Subcutaneous abdominal adipose tissue (tissue), 5 donors: ENCODE data around the gene CRTC3.

ENCODE experiments used
- H3K27ac ChIP-seq: one replicate; pipeline ENCODE4 v1.7.0; 2013; ENCODE audit warnings: low read depth, mild to moderate bottlenecking, inconsistent platforms, low read length, moderate library complexity
- H3K27me3 ChIP-seq, 5 donors: one replicate each; pipeline ENCODE4 v1.7.0; 2013; ENCODE audit warnings: low read length in 5 of 5, inconsistent platforms in 1 of 5; ENCODE audit not compliant: control insufficient read depth in 5 of 5, insufficient read depth in 4 of 5
- H3K36me3 ChIP-seq, 5 donors: one replicate each; pipeline ENCODE4 v1.7.0; 2013; ENCODE audit warnings: low read length in 5 of 5; ENCODE audit not compliant: control insufficient read depth in 5 of 5, insufficient read depth in 5 of 5
- H3K4me1 ChIP-seq, 5 donors: one replicate each; pipeline ENCODE4 v1.7.0; 2013; ENCODE audit warnings: low read length in 5 of 5, mild to moderate bottlenecking in 3 of 5, moderate library complexity in 1 of 5; ENCODE audit not compliant: control insufficient read depth in 5 of 5, insufficient read depth in 5 of 5
- H3K4me3 ChIP-seq, 5 donors: one replicate each; pipeline ENCODE4 v1.7.0; 2013; ENCODE audit warnings: low read length in 5 of 5, low read depth in 1 of 5
- H3K9ac ChIP-seq, 5 donors: one replicate each; pipeline ENCODE4 v1.7.0; 2013; ENCODE audit warnings: low read length in 5 of 5, mild to moderate bottlenecking in 4 of 5, moderate library complexity in 3 of 5
- H3K9me3 ChIP-seq, 5 donors: one replicate each; pipeline ENCODE4 v1.7.0; 2013; ENCODE audit warnings: low read length in 5 of 5; ENCODE audit not compliant: control insufficient read depth in 5 of 5
- donor health status: healthy.
- donor health status: healthy.
- donor health status: healthy.
- donor health status: healthy.
- donor health status: healthy.

Gene CRTC3

DNA sequence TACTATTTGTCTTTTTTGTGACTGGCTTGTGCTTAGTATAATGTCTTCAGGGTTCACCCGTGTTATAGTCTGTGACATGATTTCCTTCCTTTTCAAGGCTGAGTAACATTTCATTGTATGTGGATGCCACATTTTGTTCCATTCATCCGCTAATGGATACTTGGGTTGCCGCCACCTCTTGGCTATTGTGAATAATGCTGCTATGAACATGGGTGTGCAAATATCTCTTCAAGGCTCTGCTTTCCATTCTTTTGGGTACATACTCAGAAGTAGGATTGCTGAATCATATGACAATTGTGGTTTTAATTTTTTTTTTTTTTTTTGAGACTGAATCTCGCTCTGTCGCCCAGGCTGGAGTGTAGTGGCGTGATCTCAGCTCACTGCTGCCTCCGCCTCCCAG lies 15.4 kb downstream of the CRTC3 start:
- H3K4me1 ChIP-seq, result no peaks in the 10 kb centered on the region
- no peaks in the 10 kb centered on the region for H3K27me3 ChIP-seq
- H3K9me3 ChIP-seq, result no peaks in the 10 kb centered on the region
- no peak overlapping the region for H3K4me3 ChIP-seq
- H3K27ac ChIP-seq, result no peak overlapping the region
- no peak overlapping the region for H3K9ac ChIP-seq
- H3K36me3 ChIP-seq, result peaks cover 0 to 16% (median 3%) of the 10 kb centered on the region in 5 donors

DNA sequence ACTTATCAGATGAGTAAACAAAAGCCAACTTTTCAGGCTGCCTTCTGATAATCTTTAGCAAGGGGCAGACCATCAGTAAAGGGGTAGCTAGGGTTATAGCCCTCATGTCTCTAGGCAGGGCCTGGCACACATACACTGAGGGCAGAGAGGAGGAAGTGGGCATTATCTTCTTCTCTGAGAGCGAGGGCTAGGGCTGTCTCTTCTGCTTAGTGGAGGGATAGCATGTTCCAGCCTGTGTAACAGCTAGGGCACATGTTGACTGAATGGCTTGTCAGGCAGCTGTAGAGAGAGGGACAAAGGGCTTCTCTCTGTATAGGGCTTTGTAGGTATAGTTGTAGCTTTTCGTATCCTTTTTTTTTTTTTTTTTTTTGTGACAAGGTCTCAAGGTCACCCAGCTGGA lies 17.8 kb downstream of the CRTC3 start:
- Histone ChIP-seq H3K4me1 (peaks cover 3 to 12% (median 3%) of the 10 kb centered on the region in 5 donors), H3K4me3 (no peak overlapping the region), H3K36me3 (peaks cover 0 to 18% (median 3%) of the 10 kb centered on the region in 5 donors), H3K27me3 (no peaks in the 10 kb centered on the region), H3K27ac (no peak overlapping the region), H3K9me3 (no peaks in the 10 kb centered on the region), H3K9ac (no peak overlapping the region)

DNA sequence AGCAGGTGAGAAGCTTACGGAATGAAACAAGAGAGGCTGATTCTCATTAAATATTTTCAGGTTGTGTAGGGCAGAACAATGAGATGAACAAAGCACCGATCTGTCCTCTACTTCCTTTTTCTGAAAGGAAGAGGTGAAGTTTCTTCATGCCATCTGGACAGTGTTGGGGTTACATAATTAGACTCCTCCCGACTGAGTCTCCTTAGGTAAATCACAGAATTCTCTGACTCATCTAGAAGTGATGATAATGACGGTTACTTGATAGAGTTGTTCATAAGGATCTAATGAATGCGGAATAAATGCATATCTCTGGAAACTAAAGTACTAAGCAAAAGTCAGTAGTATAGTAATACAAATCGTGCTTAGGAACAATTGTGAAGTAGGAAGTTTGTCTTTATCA lies 21.2 kb downstream of the CRTC3 start:
- Histone ChIP-seq H3K36me3 (peaks cover 0 to 13% (median 3%) of the 10 kb centered on the region in 5 donors), H3K27ac (no peak overlapping the region), H3K4me3 (no peak overlapping the region), H3K27me3 (no peaks in the 10 kb centered on the region), H3K9me3 (no peaks in the 10 kb centered on the region), H3K9ac (no peak overlapping the region), H3K4me1 (peaks cover 11 to 21% (median 16%) of the 10 kb centered on the region in 5 donors)

DNA sequence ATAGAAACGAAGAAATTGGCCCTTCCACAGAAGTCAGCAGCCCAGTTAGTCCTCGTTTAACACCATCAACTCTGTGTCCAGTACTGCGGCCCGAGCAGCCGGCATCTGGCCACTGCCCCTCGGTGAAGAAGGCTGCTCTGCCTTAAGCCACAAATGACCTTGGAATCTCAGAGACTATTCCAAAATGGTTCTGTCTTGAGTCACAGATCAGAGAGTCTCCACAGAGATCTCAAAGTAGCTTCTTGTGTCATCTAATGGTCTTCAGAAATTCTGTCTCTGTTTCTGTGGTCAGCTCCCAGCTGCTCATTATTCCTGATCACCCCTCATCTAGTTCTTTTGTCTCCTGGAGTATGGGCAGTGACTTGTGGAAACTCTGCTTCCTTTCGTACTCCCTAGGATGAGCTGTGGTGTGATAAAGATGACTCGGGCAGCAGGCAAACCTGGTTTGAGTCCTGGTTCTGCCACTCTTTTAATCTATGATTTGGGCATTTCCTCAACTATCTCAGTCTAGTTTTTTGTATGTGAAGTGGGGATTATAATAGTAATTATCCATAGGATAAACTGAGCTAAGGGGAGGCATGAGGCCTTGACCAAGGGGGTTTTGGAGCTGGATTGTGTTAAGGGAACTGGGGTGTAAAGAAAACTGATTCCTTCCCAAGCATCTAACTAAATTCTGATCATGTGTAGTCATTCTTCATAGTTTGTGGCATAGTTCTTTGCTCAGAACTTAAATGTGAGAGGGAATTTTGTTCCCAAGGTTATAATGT lies 22.6 kb downstream of the CRTC3 start:
- peaks cover 14 to 25% (median 21%) of the 10 kb centered on the region in 5 donors for H3K4me1 ChIP-seq
- H3K4me3 ChIP-seq, result no peak overlapping the region
- H3K36me3 ChIP-seq, result peaks cover 0 to 13% (median 3%) of the 10 kb centered on the region in 5 donors
- H3K9ac ChIP-seq, result peak overlapping the region in 2 of 5 donors; percentile 4 to 65
- peak overlapping the region; percentile 59 for H3K27ac ChIP-seq
- H3K9me3 ChIP-seq, result no peaks in the 10 kb centered on the region
- no peaks in the 10 kb centered on the region for H3K27me3 ChIP-seq

DNA sequence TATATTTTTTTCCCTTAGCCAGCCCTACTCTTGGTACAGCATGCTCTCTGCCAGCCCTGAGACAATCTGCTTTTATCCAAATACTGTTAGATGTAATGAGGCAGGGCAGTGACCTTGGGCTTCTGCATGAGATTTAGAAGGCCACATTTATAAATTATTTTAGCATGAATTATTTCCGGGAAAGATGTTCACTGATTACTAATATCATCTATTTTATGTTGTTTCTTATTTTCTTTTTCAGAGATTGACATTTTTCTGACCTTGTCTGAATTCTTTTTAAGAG lies 23.1 kb downstream of the CRTC3 start:
- no peaks in the 10 kb centered on the region for H3K9me3 ChIP-seq
- no peaks in the 10 kb centered on the region for H3K27me3 ChIP-seq
- peaks cover 0 to 12% (median 3%) of the 10 kb centered on the region in 5 donors for H3K36me3 ChIP-seq
- peak overlapping the region in 2 of 5 donors; percentile 4 to 65 for H3K9ac ChIP-seq
- H3K27ac ChIP-seq, result peak overlapping the region; percentile 59
- no peak overlapping the region for H3K4me3 ChIP-seq
- H3K4me1 ChIP-seq, result peaks cover 19 to 31% (median 26%) of the 10 kb centered on the region in 5 donors

DNA sequence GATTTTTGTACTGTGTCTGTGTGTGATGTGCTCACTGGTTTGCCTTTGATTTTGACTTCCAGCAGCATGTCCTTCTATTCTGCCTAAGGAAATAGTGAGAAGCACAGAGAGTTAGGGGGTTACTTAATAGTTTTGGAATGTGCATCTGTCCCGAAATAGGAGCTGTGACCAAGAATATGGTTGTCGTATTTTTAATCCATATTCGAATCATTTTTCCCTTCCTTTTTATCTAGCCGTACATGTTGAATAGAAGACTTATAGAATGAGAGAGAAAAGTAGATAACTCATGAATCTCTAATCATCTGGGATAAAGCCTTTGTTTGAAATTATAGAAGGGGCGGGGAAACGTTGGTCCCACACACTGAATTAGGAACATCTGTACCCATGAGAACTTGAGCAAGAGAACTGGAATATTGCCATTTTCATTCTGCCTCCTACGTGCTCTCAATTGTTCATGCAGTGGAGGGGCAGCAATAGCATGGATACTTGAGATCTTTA lies 23.6 kb downstream of the CRTC3 start:
- peaks cover 23 to 35% (median 30%) of the 10 kb centered on the region in 5 donors for H3K4me1 ChIP-seq
- H3K4me3 ChIP-seq, result no peak overlapping the region
- peaks cover 0 to 10% (median 3%) of the 10 kb centered on the region in 5 donors for H3K36me3 ChIP-seq
- H3K9me3 ChIP-seq, result no peaks in the 10 kb centered on the region
- H3K9ac ChIP-seq, result peak overlapping the region in 2 of 5 donors; percentile 20 to 65
- H3K27ac ChIP-seq, result peak overlapping the region; percentile 59
- H3K27me3 ChIP-seq, result no peaks in the 10 kb centered on the region

DNA sequence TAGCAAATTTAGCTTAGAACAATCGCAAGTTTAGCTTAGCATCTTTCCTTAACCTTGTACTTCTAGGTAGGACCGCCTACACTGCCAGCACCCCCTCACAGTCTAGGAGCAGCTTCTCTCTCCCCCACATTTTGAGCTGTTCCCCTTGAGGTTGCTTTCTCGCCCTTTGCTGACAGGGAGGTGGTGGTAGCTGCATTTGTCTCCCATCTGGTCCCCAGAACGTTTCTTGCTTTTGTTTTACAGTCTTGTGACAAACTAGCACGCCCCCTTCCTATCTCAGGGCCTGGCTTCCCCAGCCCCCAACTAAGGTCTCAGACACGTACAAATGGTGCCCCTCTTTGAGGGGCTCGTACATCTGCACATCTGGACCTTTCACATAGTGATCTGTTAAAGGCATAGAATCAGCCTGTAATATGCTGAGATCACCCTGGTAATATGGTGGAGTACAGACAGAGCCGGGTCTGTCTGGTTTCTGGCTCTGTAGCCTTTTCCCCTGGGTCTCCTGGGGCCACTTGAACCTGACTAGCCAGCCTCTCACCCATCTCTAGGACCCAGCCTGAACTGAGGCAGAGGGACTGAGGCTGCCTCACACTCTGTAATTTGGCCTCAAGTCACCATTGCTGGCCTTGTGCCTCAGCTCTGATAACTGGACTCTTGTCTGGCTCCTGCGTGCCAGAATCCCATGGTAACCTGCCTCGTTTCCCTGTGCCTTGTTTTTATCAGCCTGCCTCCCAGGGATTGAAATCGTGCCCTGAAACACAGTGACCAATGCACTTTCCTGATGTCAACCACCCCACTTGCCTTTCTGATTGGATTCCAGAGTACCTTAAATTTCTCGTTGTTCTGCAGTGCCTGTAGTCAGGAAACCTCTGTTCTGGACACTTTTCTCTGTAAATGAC lies 27.7 kb downstream of the CRTC3 start:
- Histone ChIP-seq H3K4me3 (peak overlapping the region in 2 of 5 donors; percentile 17 to 35), H3K9me3 (no peaks in the 10 kb centered on the region), H3K9ac (peak overlapping the region; percentile 1 to 66 (median 40)), H3K27me3 (no peaks in the 10 kb centered on the region), H3K4me1 (peaks cover 35 to 66% (median 63%) of the 10 kb centered on the region in 5 donors), H3K36me3 (peaks cover 0 to 3% (median 0%) of the 10 kb centered on the region in 5 donors), H3K27ac (peak overlapping the region; percentile 88)

DNA sequence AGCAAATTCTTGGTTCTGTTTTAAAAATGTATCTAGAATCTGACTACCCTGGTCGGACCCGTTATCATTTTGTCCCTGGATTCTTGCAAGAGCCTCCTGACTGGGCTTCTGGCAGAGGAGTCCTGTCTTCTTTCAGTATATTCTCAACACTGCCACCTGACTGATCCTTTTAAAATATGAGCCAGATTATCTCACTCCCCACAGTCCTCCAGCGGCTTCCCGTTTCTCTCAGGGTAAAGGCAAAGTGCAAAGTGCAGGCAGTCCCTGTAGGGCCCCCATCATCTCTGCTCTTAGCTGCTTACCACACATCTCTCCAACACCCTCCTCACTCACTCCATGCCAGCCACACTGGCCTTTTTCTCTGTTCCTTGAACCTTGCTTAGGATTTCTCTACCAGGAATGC lies 28.4 kb downstream of the CRTC3 start:
- Histone ChIP-seq H3K9ac (peak overlapping the region in 4 of 5 donors; percentile 1 to 66 (median 22)), H3K4me1 (peaks cover 31 to 67% (median 63%) of the 10 kb centered on the region in 5 donors)

DNA sequence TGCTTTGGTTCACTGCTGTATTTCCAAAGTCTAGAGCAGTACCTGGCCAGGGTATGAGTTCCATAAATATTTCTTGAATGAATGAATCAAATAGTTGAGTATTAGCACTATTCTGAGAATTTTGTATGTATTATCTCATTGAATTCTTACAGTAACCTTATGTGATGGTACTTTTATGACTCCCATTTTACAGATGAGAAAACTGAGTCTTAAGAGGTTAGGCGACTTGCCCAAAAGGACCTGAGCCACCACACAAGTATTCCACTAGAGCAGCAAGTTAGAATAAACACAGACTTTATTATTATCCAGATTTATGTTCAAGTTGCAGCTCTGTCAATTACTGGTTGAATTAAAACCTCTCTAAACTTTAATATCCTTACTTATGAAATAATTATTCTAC lies 29.4 kb downstream of the CRTC3 start:
- Histone ChIP-seq H3K27me3 (no peaks in the 10 kb centered on the region), H3K9me3 (no peaks in the 10 kb centered on the region), H3K4me1 (peaks cover 27 to 70% (median 65%) of the 10 kb centered on the region in 5 donors), H3K9ac (peak overlapping the region in 1 of 5 donors; percentile 48), H3K36me3 (peaks cover 0 to 3% (median 0%) of the 10 kb centered on the region in 5 donors), H3K27ac (peak overlapping the region; percentile 88), H3K4me3 (no peak overlapping the region)

More for the DNA sequence above, 28.4 kb downstream of the CRTC3 start:
- H3K9me3 ChIP-seq, result no peaks in the 10 kb centered on the region
- H3K27me3 ChIP-seq, result no peaks in the 10 kb centered on the region
- H3K4me3 ChIP-seq, result peak overlapping the region in 2 of 5 donors; percentile 17 to 35
- H3K27ac ChIP-seq, result peak overlapping the region; percentile 88
- H3K36me3 ChIP-seq, result peaks cover 0 to 3% (median 0%) of the 10 kb centered on the region in 5 donors
